ENCODE data around the gene TMEM132E. TPM values are rescaled to one million over a fixed set of nuclear protein-coding genes. Genes with fewer than 3 reads are reported as not detected.

Gene TMEM132E
- total and polyA plus RNA-seq, 2 experiments from 2014 or later, result 0.16 to 0.45 TPM

- H3K4me1 ChIP-seq (ENCODE audit: insufficient read depth), result peaks cover 18% of the 10 kb centered on the region
- no peaks in the 10 kb centered on the region for H3F3A ChIP-seq (replicated peaks; ENCODE audit: low read depth)
- H3K4me1 Mint-ChIP-seq, result peaks cover 35% of the 10 kb centered on the region
- H3K4me3 ChIP-seq, result no peak overlapping the region
- ATAC-seq (no peak), DNase-seq (ENCODE audit: low spot score) (no peak)
- no peak overlapping the region for H3K4me2 ChIP-seq
- H3K79me2 ChIP-seq (replicated peaks; ENCODE audit: insufficient read depth), result no peaks in the 10 kb centered on the region
- H3K27ac ChIP-seq (ENCODE audit: low read depth), result no peak overlapping the region
- no peak overlapping the region for H3K27ac Mint-ChIP-seq
- H4K20me1 ChIP-seq (replicated peaks; ENCODE audit: insufficient read depth), result no peaks in the 10 kb centered on the region
- TF ChIP-seq NANOG (IDR thresholded peaks at IDR 0.05; ENCODE audit: borderline replicate concordance) (no peak), JUNB (IDR thresholded peaks at IDR 0.05; ENCODE audit: unreplicated experiment) (no peak), STAT1 (IDR thresholded peaks at IDR 0.05; ENCODE audit: unreplicated experiment) (no peak), ZNF462 (CRISPR knock-in tag; IDR thresholded peaks at IDR 0.05) (no peak), ETS1 (IDR thresholded peaks at IDR 0.05) (no peak), ZNF331 (CRISPR knock-in tag; IDR thresholded peaks at IDR 0.05; ENCODE audit: low read depth) (no peak)
- no peak overlapping the region for H3K4me3 Mint-ChIP-seq
- H3K9me3 Mint-ChIP-seq, result no peaks in the 10 kb centered on the region
- H3K36me3 ChIP-seq (ENCODE audit: insufficient read depth), result no peaks in the 10 kb centered on the region
- no peaks in the 10 kb centered on the region for H3K36me3 Mint-ChIP-seq (ENCODE audit: low read depth)
- peaks cover 8% of the 10 kb centered on the region for H3K27me3 Mint-ChIP-seq (ENCODE audit: insufficient read depth, low read depth, poor library complexity)
- no peak overlapping the region for H2AFZ ChIP-seq
- H3K27me3 ChIP-seq (ENCODE audit: insufficient read depth), result no peaks in the 10 kb centered on the region
- no peaks in the 10 kb centered on the region for H3K9me2 ChIP-seq (ENCODE audit: insufficient read depth)
Measured at GRCh38 chr17:34603974-34604373, 24.6 kb downstream of the TMEM132E start.
